OCI-LY3 (cell line): ENCODE data around the gene MMP23B.

Experiments used
- H2AFZ ChIP-seq: fragments of 200-600, 300-600 bp; shearing (Covaris generic); 2 replicates; pipeline ENCODE4 v1.6.0; 2014; ENCODE audit warnings: antibody characterized with exemption, low read depth, low read length
- H3K27ac ChIP-seq: fragments of 200-600, 300-600 bp; sonication (generic); 2 replicates; pipeline ENCODE4 v1.5.1; 2014; ENCODE audit warnings: mild to moderate bottlenecking, low read length, moderate library complexity, mixed read lengths
- H3K27me3 ChIP-seq: fragments of 200-600, 300-600 bp; sonication (generic); 2 replicates; pipeline ENCODE4 v1.6.1; 2014; ENCODE audit warnings: low read depth, low read length, mixed read lengths
- H3K36me3 ChIP-seq: fragments of 200-600, 300-600 bp; sonication (generic); replicated peaks from 2 replicates; pipeline ENCODE3; 2014; ENCODE audit warnings: low read depth, low read length, mixed read lengths
- H3K4me1 ChIP-seq: fragments of 300-600, 200-600 bp; sonication (generic); 2 replicates; pipeline ENCODE4 v1.6.1; 2014; ENCODE audit warnings: low read length, mixed read lengths
- H3K4me2 ChIP-seq: fragments of 200-600, 300-600 bp; sonication (generic); 2 replicates; pipeline ENCODE4 v1.6.1; 2014; ENCODE audit warnings: low read length, mixed read lengths
- H3K4me3 ChIP-seq: fragments of 300-600, 200-600 bp; sonication (generic); 2 replicates; pipeline ENCODE4 v1.5.1; 2014; ENCODE audit warnings: antibody characterized with exemption, mild to moderate bottlenecking, low read length, moderate library complexity
- H3K79me2 ChIP-seq: fragments of 300-600, 200-600 bp; shearing (Covaris generic); 2 replicates; pipeline ENCODE4 v1.6.1; 2014; ENCODE audit warnings: mild to moderate bottlenecking, low read length, mixed read lengths
- H3K9ac ChIP-seq: fragments of 300-600, 200-600 bp; shearing (Covaris generic); 2 replicates; pipeline ENCODE4 v1.6.0; 2014; ENCODE audit warnings: mild to moderate bottlenecking, low read length, moderate library complexity
- H3K9me3 ChIP-seq: fragments of 200-600, 300-600 bp; shearing (Covaris generic); 2 replicates; pipeline ENCODE4 v1.6.1; 2014; ENCODE audit warnings: low read length, mixed read lengths; ENCODE audit not compliant: insufficient read depth
- H4K20me1 ChIP-seq: fragments of 200-600, 300-600 bp; sonication (generic); 2 replicates; pipeline ENCODE4 v1.6.1; 2016; ENCODE audit warnings: low read length, mixed read lengths; ENCODE audit not compliant: insufficient read depth
- EZH2phosphoT487 ChIP-seq: fragments of 200-600 bp; shearing (Covaris generic); IDR thresholded peaks from 2 replicates; pipeline ENCODE4 v1.6.1; 2018; ENCODE audit warnings: antibody characterized with exemption, mixed run types, low read depth
- TF ChIP-seq, protein P1 (sequence below): fragments of 200-600, 300-600 bp; sonication (generic); IDR thresholded peaks from 2 replicates; pipeline ENCODE4 v1.5.1; 2014; ENCODE audit warnings: antibody characterized with exemption, low read length, low read depth

Gene MMP23B

DNA sequence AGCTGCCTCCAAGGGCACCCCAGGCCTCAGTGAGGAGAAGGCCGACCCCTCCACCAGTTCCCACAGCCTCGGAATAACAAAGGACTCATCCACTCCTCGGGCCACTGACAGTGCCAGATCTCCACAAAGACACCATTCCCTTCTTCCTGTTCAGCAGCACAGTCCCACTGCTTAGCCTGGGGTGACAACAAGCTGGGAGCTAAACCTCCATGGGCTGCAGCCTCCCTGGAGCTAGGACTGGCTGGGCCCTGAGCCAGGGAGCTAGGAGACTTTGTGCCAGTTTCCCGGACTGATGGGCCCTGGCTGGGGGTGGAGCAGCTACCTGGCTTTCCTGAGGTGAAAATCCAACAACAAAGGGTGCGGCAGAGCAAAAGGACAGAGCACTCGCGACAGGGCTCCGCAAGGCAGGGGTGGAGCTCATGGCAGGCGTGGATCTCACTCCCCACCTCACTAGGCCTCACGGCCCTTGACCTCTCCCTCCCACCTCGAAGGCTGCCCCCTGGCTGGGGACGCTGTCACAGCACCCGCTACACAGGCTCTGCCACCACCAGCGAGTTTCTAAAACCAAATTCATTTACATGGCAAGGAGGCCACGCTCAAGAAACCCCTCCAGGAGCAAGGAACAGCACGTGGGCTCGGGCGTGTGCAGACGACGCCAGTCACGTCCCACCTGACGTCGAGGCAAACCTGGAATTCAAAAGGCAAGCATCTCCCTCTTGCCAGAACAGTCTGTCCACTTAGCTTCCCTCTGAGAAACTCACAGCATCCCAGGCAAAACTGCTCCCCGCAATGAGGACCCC is 46.8 kb downstream of the MMP23B start:
- Histone ChIP-seq H4K20me1 (no peaks in the 10 kb centered on the region), H3K4me3 (peak overlapping the region; percentile 77), H2AFZ (no peak overlapping the region), H3K4me1 (peaks cover 21% of the 10 kb centered on the region), H3K79me2 (peaks cover 50% of the 10 kb centered on the region), H3K36me3 (no peaks in the 10 kb centered on the region), H3K27ac (peak overlapping the region; percentile 84), H3K27me3 (no peaks in the 10 kb centered on the region), H3K4me2 (peak overlapping the region; percentile 97), H3K9ac (peak overlapping the region; percentile 75), H3K9me3 (no peaks in the 10 kb centered on the region)
- no peak for TF ChIP-seq EZH2phosphoT487
- TF ChIP-seq, protein P1, sequence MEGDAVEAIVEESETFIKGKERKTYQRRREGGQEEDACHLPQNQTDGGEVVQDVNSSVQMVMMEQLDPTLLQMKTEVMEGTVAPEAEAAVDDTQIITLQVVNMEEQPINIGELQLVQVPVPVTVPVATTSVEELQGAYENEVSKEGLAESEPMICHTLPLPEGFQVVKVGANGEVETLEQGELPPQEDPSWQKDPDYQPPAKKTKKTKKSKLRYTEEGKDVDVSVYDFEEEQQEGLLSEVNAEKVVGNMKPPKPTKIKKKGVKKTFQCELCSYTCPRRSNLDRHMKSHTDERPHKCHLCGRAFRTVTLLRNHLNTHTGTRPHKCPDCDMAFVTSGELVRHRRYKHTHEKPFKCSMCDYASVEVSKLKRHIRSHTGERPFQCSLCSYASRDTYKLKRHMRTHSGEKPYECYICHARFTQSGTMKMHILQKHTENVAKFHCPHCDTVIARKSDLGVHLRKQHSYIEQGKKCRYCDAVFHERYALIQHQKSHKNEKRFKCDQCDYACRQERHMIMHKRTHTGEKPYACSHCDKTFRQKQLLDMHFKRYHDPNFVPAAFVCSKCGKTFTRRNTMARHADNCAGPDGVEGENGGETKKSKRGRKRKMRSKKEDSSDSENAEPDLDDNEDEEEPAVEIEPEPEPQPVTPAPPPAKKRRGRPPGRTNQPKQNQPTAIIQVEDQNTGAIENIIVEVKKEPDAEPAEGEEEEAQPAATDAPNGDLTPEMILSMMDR: peak; percentile 77

DNA sequence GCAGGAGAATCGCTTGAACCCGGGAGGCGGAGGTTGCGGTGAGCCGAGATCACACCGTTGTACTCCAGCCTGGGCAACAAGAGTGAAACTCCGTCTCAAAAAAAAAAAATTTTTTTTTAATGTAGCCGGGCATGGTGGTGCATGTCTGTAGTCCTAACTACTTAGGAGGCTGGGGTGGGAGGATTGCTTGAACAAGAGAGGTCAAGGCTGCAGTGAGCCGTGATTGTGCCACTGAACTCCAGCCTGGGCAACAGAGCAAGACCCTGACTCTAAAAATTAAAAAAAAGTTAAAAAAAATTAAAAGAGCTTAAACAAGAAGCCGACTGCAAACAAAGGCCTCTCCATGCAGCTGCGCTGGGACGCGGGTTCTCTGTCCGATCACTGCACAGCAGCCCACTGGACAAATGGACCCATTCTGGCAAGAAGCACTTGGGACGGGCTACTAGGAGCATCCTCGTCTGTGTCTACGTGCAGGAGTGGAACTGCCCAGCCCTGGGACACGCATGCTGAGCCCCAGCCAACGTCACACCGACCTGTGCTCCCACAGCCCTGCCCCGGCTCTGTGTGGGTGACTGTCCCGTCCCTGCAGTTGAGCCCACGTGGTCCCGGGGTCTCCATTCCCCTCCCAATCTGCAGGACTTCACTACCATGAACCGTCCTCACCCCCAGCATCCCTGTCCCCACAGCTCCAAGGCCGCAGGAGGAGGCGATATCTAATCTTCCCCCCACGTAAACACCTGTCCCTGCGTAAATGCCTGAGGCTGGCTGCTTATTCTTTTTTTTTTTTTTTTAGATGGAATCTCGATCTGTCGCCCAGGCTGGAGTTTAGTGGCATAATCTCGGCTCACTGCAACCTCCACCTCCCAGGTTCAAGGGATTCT is 48.3 kb downstream of the MMP23B start:
- Histone ChIP-seq H2AFZ (no peak overlapping the region), H3K79me2 (peaks cover 59% of the 10 kb centered on the region), H4K20me1 (peaks cover 5% of the 10 kb centered on the region; the same call in 1 of the 2 replicates), H3K36me3 (no peaks in the 10 kb centered on the region), H3K27ac (no peak overlapping the region), H3K4me1 (peaks cover 21% of the 10 kb centered on the region), H3K9ac (no peak overlapping the region), H3K27me3 (no peaks in the 10 kb centered on the region), H3K9me3 (no peaks in the 10 kb centered on the region), H3K4me3 (no peak overlapping the region), H3K4me2 (no peak overlapping the region)
- TF ChIP-seq, protein P1: no peak
- no peak for TF ChIP-seq EZH2phosphoT487

DNA sequence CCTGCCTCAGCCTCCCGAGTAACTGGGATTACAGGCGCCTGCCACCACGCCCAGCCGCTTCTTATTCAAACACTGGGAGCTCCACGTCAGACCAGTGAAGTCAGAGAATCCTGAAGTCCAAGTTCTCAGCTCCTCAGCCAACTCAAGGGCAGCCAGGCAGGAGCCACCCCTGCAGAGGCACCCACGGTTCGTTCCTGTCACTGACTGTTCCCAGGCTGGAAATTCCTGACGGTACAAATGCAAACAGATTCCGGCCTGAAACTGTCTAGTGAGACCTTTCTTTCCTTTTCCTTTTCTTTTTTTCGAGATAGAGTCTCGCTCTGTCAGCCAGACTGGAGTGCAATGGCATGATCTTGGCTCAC is 48.9 kb downstream of the MMP23B start:
- no peak for TF ChIP-seq EZH2phosphoT487
- TF ChIP-seq, protein P1: no peak

More for the DNA sequence above, 48.9 kb downstream of the MMP23B start:
- Histone ChIP-seq H2AFZ (no peak overlapping the region), H3K79me2 (peaks cover 65% of the 10 kb centered on the region), H3K27ac (no peak overlapping the region), H3K36me3 (no peaks in the 10 kb centered on the region), H3K4me1 (peaks cover 21% of the 10 kb centered on the region), H4K20me1 (peaks cover 8% of the 10 kb centered on the region; the same call in 1 of the 2 replicates), H3K4me3 (no peak overlapping the region), H3K27me3 (no peaks in the 10 kb centered on the region), H3K4me2 (no peak overlapping the region), H3K9ac (no peak overlapping the region), H3K9me3 (no peaks in the 10 kb centered on the region)
